H1 (cell line): ENCODE data around the gene DIP2C.

Experiments used
- BACH1 ChIP-seq: IDR thresholded peaks from 2 replicates; pipeline ENCODE4 v1.6.1; 2012; ENCODE audit warnings: low read length, improper control_type of control experiment
- CTCF ChIP-seq, 3 experiments: IDR thresholded peaks; 1 replicate in 2 of 3; 2 replicates in 1 of 3; pipeline versions ENCODE4 v1.5.1 to v1.6.1; 2011; ENCODE audit warnings: low read length in 3 of 3, mild to moderate bottlenecking in 3 of 3, inconsistent platforms in 2 of 3, low read depth in 1 of 3, moderate library complexity in 1 of 3; ENCODE audit not compliant: insufficient read depth in 1 of 3; ENCODE audit errors: control extremely low read depth in 1 of 3
- EP300 ChIP-seq, 2 experiments: IDR thresholded peaks; 1 replicate in 1 of 2; 2 replicates in 1 of 2; pipeline ENCODE4 v1.6.1; 2011 to 2012; ENCODE audit warnings: low read depth in 2 of 2, low read length in 2 of 2, mild to moderate bottlenecking in 2 of 2, borderline replicate concordance in 1 of 2, inconsistent platforms in 1 of 2, moderate library complexity in 1 of 2
- EZH2 ChIP-seq: fragments of 200-600 bp; sonication (generic); IDR thresholded peaks from 2 replicates; pipeline ENCODE4 v1.7.1; 2012; ENCODE audit warnings: low read depth, mild to moderate bottlenecking, moderate library complexity, low read length, inconsistent platforms; ENCODE audit not compliant: severe bottlenecking
- KDM1A ChIP-seq: fragments of 200-600, 300-600 bp; sonication (generic); IDR thresholded peaks from 2 replicates; pipeline ENCODE4 v1.7.1; 2016; ENCODE audit warnings: mild to moderate bottlenecking, low read length, borderline replicate concordance
- POLR2A ChIP-seq, 2 experiments: IDR thresholded peaks; 1 replicate in 1 of 2; 2 replicates in 1 of 2; pipeline ENCODE4 v1.6.1; 2011; ENCODE audit warnings: low read depth in 2 of 2, low read length in 2 of 2, mild to moderate bottlenecking in 2 of 2; ENCODE audit errors: control extremely low read depth in 1 of 2
- YY1 ChIP-seq: IDR thresholded peaks from 2 replicates; pipeline ENCODE4 v1.6.1; 2011; ENCODE audit warnings: low read depth, mild to moderate bottlenecking, low read length

DNA sequence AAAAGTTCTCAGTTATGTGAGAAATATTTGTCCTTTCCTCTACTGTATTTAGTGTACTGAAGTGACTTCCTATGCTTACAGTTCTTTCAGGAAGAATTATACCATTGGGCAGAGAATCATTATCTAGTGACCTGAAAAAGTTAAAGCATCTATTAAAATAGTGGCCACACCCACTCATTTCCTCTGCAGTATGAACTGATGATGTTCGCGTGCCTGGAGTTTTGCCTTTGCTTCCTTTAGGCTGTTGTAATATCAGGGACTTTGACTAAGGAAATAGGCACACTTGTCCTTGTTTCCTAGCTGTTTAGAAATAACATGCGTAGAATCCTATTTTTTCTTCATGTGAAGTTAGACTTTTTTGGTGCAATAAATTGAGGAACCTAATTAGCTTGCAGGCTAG, 453.6 kb downstream of the DIP2C start:
- TF ChIP-seq EP300 (IDR thresholded peaks at IDR 0.05; ENCODE audit: borderline replicate concordance in 1 of 2, low read depth in 2 of 2, low read length in 2 of 2) (no peak), YY1 (no peak), BACH1 (no peak), KDM1A (no peak), EZH2 (no peak), CTCF (IDR thresholded peaks at IDR 0.05; ENCODE audit: control extremely low read depth in 1 of 3, insufficient read depth in 1 of 3, low read depth in 1 of 3, low read length in 3 of 3) (no peak), POLR2A (IDR thresholded peaks at IDR 0.05; ENCODE audit: control extremely low read depth in 1 of 2, low read depth in 2 of 2, low read length in 2 of 2) (no peak)
